Natural killer cell (primary cell): Measurements from ENCODE around the gene B4GAT1. TPM values are rescaled to one million over a fixed set of nuclear protein-coding genes. Genes with fewer than 3 reads are reported as not detected.

Source experiments
- ATAC-seq, 3 donors: fragments of 150-1000 bp in 2 of 3; fragments of 200-7000 bp in 1 of 3; cut with Tn5 transposase; 1 replicate in 1 of 3; 2 replicates in 2 of 3; pipeline ENCODE4 v1.10.0; 2021; ENCODE audit warnings: mild to moderate bottlenecking in 2 of 3, moderate library complexity in 2 of 3
- DNase-seq, 2 donors: peaks; one replicate each; pipeline versions ENCODE4 v3.0.0 to v3.0.0-alpha.2; 2013 to 2021; ENCODE audit warnings: mixed read lengths in 1 of 2
- H3K27ac ChIP-seq: one replicate; pipeline ENCODE4 v1.5.1; 2013; ENCODE audit warnings: mild to moderate bottlenecking, low read length
- H3K27me3 ChIP-seq: one replicate; pipeline ENCODE4 v1.6.1; 2013; ENCODE audit warnings: low read length; ENCODE audit not compliant: control insufficient read depth, insufficient read depth
- H3K36me3 ChIP-seq: one replicate; pipeline ENCODE4 v1.6.1; 2013; ENCODE audit warnings: low read length; ENCODE audit not compliant: control insufficient read depth, insufficient read depth
- H3K4me1 ChIP-seq: one replicate; pipeline ENCODE4 v1.6.1; 2013; ENCODE audit warnings: low read length; ENCODE audit not compliant: control insufficient read depth, insufficient read depth
- H3K4me3 ChIP-seq: one replicate; pipeline ENCODE4 v1.5.1; 2013; ENCODE audit warnings: low read length
- H3K9me3 ChIP-seq: one replicate; pipeline ENCODE4 v1.6.1; 2013; ENCODE audit warnings: low read length; ENCODE audit not compliant: control insufficient read depth, insufficient read depth
- H3K27ac Mint-ChIP-seq, 2 donors: one replicate each; pipeline ENCODE4 v1.8.0; 2022; ENCODE audit warnings: mild to moderate bottlenecking in 2 of 2, mixed read lengths in 2 of 2, moderate library complexity in 1 of 2
- H3K27me3 Mint-ChIP-seq, 2 donors: one replicate each; pipeline ENCODE4 v1.8.0; 2022; ENCODE audit warnings: low read depth in 2 of 2, mixed read lengths in 2 of 2
- H3K36me3 Mint-ChIP-seq: one replicate; pipeline ENCODE4 v1.8.0; 2022; ENCODE audit warnings: mixed read lengths
- H3K4me1 Mint-ChIP-seq, 2 donors: one replicate each; pipeline ENCODE4 v1.8.0; 2022; ENCODE audit warnings: mixed read lengths in 2 of 2
- H3K4me3 Mint-ChIP-seq: one replicate; pipeline ENCODE4 v1.8.0; 2022; ENCODE audit warnings: mild to moderate bottlenecking, moderate library complexity, mixed read lengths
- H3K9me3 Mint-ChIP-seq, 2 donors: one replicate each; pipeline ENCODE4 v1.8.0; 2022; ENCODE audit warnings: mixed read lengths in 2 of 2
- CTCF ChIP-seq: fragments of 200-600 bp; IDR thresholded peaks from one replicate; pipeline ENCODE4 v1.8.0; 2022; ENCODE audit warnings: antibody characterized with exemption
- WGBS: methylation state at CpG from one replicate; pipeline ENCODE4 v1.1.7; 2013; ENCODE audit warnings: missing lambda C conversion rate; ENCODE audit not compliant: insufficient coverage; 5-methylcytosine and 5-hydroxymethylcytosine counted together
- intact Hi-C: fragments of 100-400 bp; cut with micrococcal nuclease; formaldehyde crosslinking; loops from one replicate; pipeline ENCODE4 v1.14.2; 2022
- total RNA-seq, 4 donors: library from RNA; stranded (reverse); fragments of 120-200 nt in 1 of 4; gene quantifications; one replicate each; pipeline versions ENCODE4 v1.2.3 to v1.2.4, GENCODE V29; 2013 to 2022

B4GAT1 gene
- total RNA-seq, 3 donors from 2014 or later (not counting 1 experiment from before 2014, with no cell fraction given): 2.0 to 4.2 (median 2.5) TPM

GRCh38 chr11:66337103-66337899 is 10.1 kb downstream of the B4GAT1 start:
- Histone ChIP-seq H3K4me3 (no peak overlapping the region), H3K4me1 (peaks cover 24% of the 10 kb centered on the region), H3K36me3 (peaks cover 49% of the 10 kb centered on the region), H3K27ac (peak overlapping the region; percentile 4), H3K27me3 (no peaks in the 10 kb centered on the region), H3K9me3 (no peaks in the 10 kb centered on the region)
- no peaks in the 10 kb centered on the region for H3K36me3 Mint-ChIP-seq
- no peak overlapping the region for H3K4me3 Mint-ChIP-seq
- peaks cover 10 to 31% of the 10 kb centered on the region in 2 donors for H3K4me1 Mint-ChIP-seq
- DNase-seq (peak in 1 of 2 donors; percentile 4), ATAC-seq (no peak)
- H3K27ac Mint-ChIP-seq: peak overlapping the region; percentile 71 to 92
- no peaks in the 10 kb centered on the region for H3K9me3 Mint-ChIP-seq
- 79% methylated on average over 17 of the region's 18 CpGs for WGBS
- peaks cover 7 to 25% of the 10 kb centered on the region in 2 donors for H3K27me3 Mint-ChIP-seq
- intact Hi-C loops: no loop called here
- no peak for TF ChIP-seq CTCF

DNA sequence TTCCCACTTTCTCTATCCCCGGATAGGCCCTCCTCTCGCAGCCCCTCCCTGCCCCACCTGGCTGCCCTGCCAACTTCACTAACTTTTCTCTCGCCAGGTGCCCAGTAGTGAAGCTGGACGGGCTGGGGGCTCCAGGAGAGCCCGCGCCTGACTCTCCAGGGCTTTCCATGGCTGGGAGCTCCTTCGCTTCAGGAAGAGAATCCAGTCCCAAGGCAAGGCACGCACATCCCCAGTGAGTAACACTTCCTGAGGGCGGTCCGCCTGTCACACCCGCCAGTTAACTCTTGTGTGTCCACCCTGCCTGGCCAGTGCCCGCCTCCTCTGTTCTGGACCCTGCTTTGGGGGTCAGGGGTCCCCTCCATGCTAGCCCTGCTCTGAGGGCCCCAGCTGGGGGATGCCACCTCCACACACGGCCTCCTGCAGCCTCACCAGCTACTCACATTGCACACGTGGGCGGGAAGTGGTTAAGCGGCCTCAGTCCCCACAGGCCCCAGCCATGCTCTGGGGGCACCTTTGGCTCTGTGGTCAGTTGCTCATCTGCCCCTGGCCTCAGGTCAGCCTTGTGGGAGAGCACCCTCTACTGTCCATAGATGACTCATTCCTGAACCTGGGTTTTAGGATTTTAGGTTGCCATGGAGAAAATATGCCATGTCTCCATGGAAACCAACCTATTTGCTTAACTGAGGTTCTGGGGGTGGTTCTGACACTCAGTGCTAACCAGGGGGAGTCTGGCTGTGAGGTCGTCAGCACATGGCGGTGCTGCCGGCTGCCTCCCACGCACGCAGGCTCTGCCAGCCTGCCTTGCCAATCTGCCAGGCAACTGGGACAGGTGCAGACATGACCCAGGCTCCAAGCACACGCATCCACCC is 11.0 kb downstream of the B4GAT1 start, which contains the start of gene RIN1:
Gene RIN1 (minus strand): TSS at position 201 of the 869 bp plus-strand sequence. CDS start 32 bp downstream, at position 169.
- Histone ChIP-seq H3K36me3 (peaks cover 42% of the 10 kb centered on the region), H3K27me3 (no peaks in the 10 kb centered on the region), H3K9me3 (no peaks in the 10 kb centered on the region), H3K4me1 (peaks cover 24% of the 10 kb centered on the region), H3K4me3 (peak within 1 kb of the TSS; percentile 8), H3K27ac (peak within 1 kb of the TSS; percentile 4)
- intact Hi-C loops: loop anchor here (1.0 kb wide), 1 partner anchor 8 kb away; no protein-coding TSS in a partner anchor
- 12% methylated on average over 22 of the region's 22 CpGs for WGBS
- peak; percentile 71 to 74 for DNase-seq
- ATAC-seq: peak; percentile 75 to 88 (median 87)
- Mint-ChIP-seq H3K4me1 (peaks cover 10 to 27% of the 10 kb centered on the region in 2 donors), H3K27me3 (peaks cover 8 to 25% of the 10 kb centered on the region in 2 donors), H3K9me3 (no peaks in the 10 kb centered on the region), H3K4me3 (peak within 1 kb of the TSS; percentile 84), H3K36me3 (no peaks in the 10 kb centered on the region), H3K27ac (peak within 1 kb of the TSS; percentile 71 to 92)
- peak; percentile 24 for TF ChIP-seq CTCF

GRCh38 chr11:66335531-66336233 is 11.7 kb downstream of the B4GAT1 start:
- Histone ChIP-seq H3K9me3 (no peaks in the 10 kb centered on the region), H3K4me3 (peak overlapping the region; percentile 8), H3K27me3 (peaks cover 3% of the 10 kb centered on the region), H3K27ac (no peak overlapping the region), H3K4me1 (peaks cover 24% of the 10 kb centered on the region), H3K36me3 (peaks cover 34% of the 10 kb centered on the region)
- H3K36me3 Mint-ChIP-seq: no peaks in the 10 kb centered on the region
- peak overlapping the region; percentile 84 for H3K4me3 Mint-ChIP-seq
- DNase-seq (peak in 1 of 2 donors; percentile 14), ATAC-seq (peak in 2 of 3 donors; percentile 17 to 20)
- peak overlapping the region; percentile 71 to 92 for H3K27ac Mint-ChIP-seq
- peaks cover 8 to 24% of the 10 kb centered on the region in 2 donors for H3K27me3 Mint-ChIP-seq
- H3K9me3 Mint-ChIP-seq: no peaks in the 10 kb centered on the region
- no peak for TF ChIP-seq CTCF
- H3K4me1 Mint-ChIP-seq: peaks cover 10 to 26% of the 10 kb centered on the region in 2 donors
- intact Hi-C loops: loop anchor here (1.0 kb wide), 1 partner anchor 7 kb away; no protein-coding TSS in a partner anchor
- WGBS: 24% methylated on average over 35 of the region's 35 CpGs
